HepG2 (cell line): ENCODE results near the gene ZWILCH. TPM values are rescaled to one million over a fixed set of nuclear protein-coding genes. Genes with fewer than 3 reads are reported as not detected.

Experiments
- CENPT ChIP-seq: sonication (generic); formaldehyde crosslinking; IDR thresholded peaks from 2 replicates; pipeline ENCODE4 v1.8.0; 2022; ENCODE audit warnings: low read depth, mild to moderate bottlenecking, moderate library complexity, missing genetic modification reagents
- EZH2 ChIP-seq: conservative IDR thresholded peaks from 2 replicates; pipeline ENCODE4 v1.6.1; 2012; ENCODE audit warnings: mild to moderate bottlenecking, low read depth, low read length, moderate library complexity
- FOXO4 ChIP-seq: sonication (generic); formaldehyde crosslinking; conservative IDR thresholded peaks from 2 replicates; pipeline ENCODE4 v1.8.1; 2023; ENCODE audit warnings: missing genetic modification reagents
- HNF1B ChIP-seq: sonication (generic); formaldehyde crosslinking; IDR thresholded peaks from 2 replicates; pipeline ENCODE4 v1.5.1; 2020; ENCODE audit warnings: mild to moderate bottlenecking, moderate library complexity, missing genetic modification reagents
- HNRNPLL ChIP-seq: fragments of 200-400 bp; formaldehyde crosslinking; IDR thresholded peaks from 2 replicates; pipeline ENCODE4 v1.6.1; 2017; ENCODE audit warnings: mild to moderate bottlenecking, low read depth, low read length; ENCODE audit not compliant: poor library complexity, severe bottlenecking
- KLF15 ChIP-seq: sonication (generic); formaldehyde crosslinking; IDR thresholded peaks from 2 replicates; pipeline ENCODE4 v1.8.1; 2023; ENCODE audit warnings: borderline replicate concordance, mild to moderate bottlenecking, inconsistent platforms, missing genetic modification reagents, mixed read lengths
- NFIC ChIP-seq: IDR thresholded peaks from 2 replicates; pipeline ENCODE4 v1.6.1; 2012; ENCODE audit warnings: mild to moderate bottlenecking, low read length, inconsistent platforms
- PCBP2 ChIP-seq: fragments of 200-400 bp; formaldehyde crosslinking; optimal IDR thresholded peaks from 2 replicates; pipeline ENCODE3; 2018; ENCODE audit warnings: low read length, low read depth; ENCODE audit not compliant: poor library complexity, severe bottlenecking
- REL ChIP-seq: sonication (generic); formaldehyde crosslinking; conservative IDR thresholded peaks from 2 replicates; pipeline ENCODE4 v1.8.0; 2022; ENCODE audit warnings: mild to moderate bottlenecking, missing genetic modification reagents, moderate library complexity
- RXRB ChIP-seq: IDR thresholded peaks from 2 replicates; pipeline ENCODE4 v1.6.1; 2016; ENCODE audit warnings: borderline replicate concordance, missing genetic modification reagents, missing compliant biosample characterization
- SAP130 ChIP-seq: IDR thresholded peaks from 2 replicates; pipeline ENCODE4 v1.6.1; 2016; ENCODE audit warnings: low read depth
- SOX13 ChIP-seq, 3 experiments: fragments of 450-650 bp in 1 of 3; sonication (generic) in 1 of 3; formaldehyde crosslinking in 1 of 3; IDR thresholded peaks in 2 of 3; conservative IDR thresholded peaks in 1 of 3; 2 replicates each; pipeline versions ENCODE4 v1.5.0 to v1.6.1; 2016 to 2020; ENCODE audit warnings: antibody characterized with exemption in 1 of 3, mild to moderate bottlenecking in 1 of 3, missing compliant biosample characterization in 1 of 3, missing genetic modification reagents in 1 of 3, moderate library complexity in 1 of 3
- ZFX ChIP-seq: sonication (generic); formaldehyde crosslinking; IDR thresholded peaks from 2 replicates; pipeline ENCODE4 v1.4.0; 2020; ENCODE audit warnings: mild to moderate bottlenecking, low read depth, missing genetic modification reagents, moderate library complexity
- ZNF17 ChIP-seq: sonication (generic); formaldehyde crosslinking; IDR thresholded peaks from 2 replicates; pipeline ENCODE4 v1.5.0; 2020; ENCODE audit warnings: mild to moderate bottlenecking, missing genetic modification reagents
- ZNF563 ChIP-seq: sonication (generic); formaldehyde crosslinking; IDR thresholded peaks from 2 replicates; pipeline ENCODE4 v1.8.0; 2022; ENCODE audit warnings: mild to moderate bottlenecking, moderate library complexity, missing genetic modification reagents
- ZSCAN31 ChIP-seq: sonication (generic); formaldehyde crosslinking; IDR thresholded peaks from 2 replicates; pipeline ENCODE4 v1.5.0; 2020; ENCODE audit warnings: low read depth, mild to moderate bottlenecking, missing genetic modification reagents
- polyA plus RNA-seq, 8 experiments: library from polyadenylated mRNA; depleted of rRNA in 3 of 8; stranded (reverse) in 7 of 8; unstranded in 1 of 8; fragments of >200 nt; fragmentation: Illumina TruSeq in 4 of 8; extraction: Trizol in 4 of 8; gene quantifications; 2 replicates each; pipeline versions ENCODE4 v1.2.1 to v1.2.3, GENCODE V29; 2011 to 2016; ENCODE audit warnings: low read depth in 4 of 8, missing spikeins in 1 of 8, mixed read lengths in 1 of 8; ENCODE audit not compliant: insufficient read depth in 1 of 8
- total RNA-seq, 5 experiments: library from RNA; depleted of rRNA; stranded (reverse); fragments of >200 nt; fragmentation: Illumina TruSeq; extraction: Trizol; gene quantifications; 2 replicates each; pipeline ENCODE4 v1.2.3, GENCODE V29; 2016; ENCODE audit warnings: low read depth in 1 of 5
- TF ChIP-seq, protein P1 (sequence below): sonication (generic); formaldehyde crosslinking; IDR thresholded peaks from 2 replicates; pipeline ENCODE4 v1.4.0; 2020; ENCODE audit warnings: mild to moderate bottlenecking, missing genetic modification reagents
- TF ChIP-seq, protein P2 (sequence below): sonication (generic); formaldehyde crosslinking; IDR thresholded peaks from 2 replicates; pipeline ENCODE4 v1.5.0; 2020; ENCODE audit warnings: mild to moderate bottlenecking, missing genetic modification reagents, moderate library complexity
- TF ChIP-seq, protein P3 (sequence below): sonication (generic); formaldehyde crosslinking; IDR thresholded peaks from 2 replicates; pipeline ENCODE4 v1.9.0; 2021; ENCODE audit warnings: missing genetic modification reagents, mild to moderate bottlenecking, borderline replicate concordance

Gene ZWILCH
- total and polyA plus RNA-seq, 2 of the 13 experiments (the other 11 are each of a cell fraction or from before 2014, with no cell fraction given), result 9.5 to 27.8 TPM

DNA sequence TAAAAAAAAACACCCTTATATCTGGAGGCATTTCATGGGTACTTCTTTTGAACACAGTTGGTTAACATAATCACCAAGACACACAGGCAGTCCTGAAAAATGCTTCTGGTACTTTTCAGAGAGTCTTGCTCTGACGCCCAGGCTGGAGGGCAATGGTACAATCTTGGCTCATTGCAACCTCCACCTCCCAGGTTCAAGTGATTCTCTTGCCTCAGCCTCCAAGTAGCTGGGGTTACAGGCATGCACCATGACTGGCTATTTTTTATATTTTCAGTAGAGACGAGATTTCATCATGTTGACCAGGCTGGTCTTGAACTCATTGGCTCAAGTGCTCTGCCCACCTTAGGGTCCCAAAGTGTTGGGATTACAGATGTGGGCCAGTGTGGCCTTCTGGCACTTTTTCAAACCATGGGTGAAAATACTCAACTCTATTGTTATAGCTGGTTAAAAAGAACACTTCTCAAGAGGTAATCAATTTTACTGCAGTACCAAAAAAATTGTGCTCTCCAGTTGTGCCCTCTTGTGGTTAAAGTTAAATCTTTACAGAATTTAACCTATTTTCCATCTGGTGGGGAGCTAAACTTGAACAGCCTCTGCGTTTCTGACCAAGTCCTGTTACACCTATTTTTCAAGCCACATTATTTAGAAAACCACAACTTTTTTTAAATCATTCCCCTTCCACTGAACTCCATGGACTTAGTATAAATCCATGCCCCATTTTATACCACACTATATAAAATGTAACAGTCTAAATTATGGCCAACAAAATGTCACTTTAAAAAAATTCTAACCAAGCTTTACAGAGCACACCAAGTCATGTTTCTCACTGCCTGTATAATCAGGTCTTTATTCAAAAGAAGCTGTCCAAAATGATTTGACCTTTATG lies 6.4 kb upstream of the ZWILCH start (continued):
- TF ChIP-seq, protein P1, sequence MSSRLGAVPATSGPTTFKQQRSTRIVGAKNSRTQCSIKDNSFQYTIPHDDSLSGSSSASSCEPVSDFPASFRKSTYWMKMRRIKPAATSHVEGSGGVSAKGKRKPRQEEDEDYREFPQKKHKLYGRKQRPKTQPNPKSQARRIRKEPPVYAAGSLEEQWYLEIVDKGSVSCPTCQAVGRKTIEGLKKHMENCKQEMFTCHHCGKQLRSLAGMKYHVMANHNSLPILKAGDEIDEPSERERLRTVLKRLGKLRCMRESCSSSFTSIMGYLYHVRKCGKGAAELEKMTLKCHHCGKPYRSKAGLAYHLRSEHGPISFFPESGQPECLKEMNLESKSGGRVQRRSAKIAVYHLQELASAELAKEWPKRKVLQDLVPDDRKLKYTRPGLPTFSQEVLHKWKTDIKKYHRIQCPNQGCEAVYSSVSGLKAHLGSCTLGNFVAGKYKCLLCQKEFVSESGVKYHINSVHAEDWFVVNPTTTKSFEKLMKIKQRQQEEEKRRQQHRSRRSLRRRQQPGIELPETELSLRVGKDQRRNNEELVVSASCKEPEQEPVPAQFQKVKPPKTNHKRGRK (CRISPR knock-in tag), result no peak
- TF ChIP-seq, protein P2, sequence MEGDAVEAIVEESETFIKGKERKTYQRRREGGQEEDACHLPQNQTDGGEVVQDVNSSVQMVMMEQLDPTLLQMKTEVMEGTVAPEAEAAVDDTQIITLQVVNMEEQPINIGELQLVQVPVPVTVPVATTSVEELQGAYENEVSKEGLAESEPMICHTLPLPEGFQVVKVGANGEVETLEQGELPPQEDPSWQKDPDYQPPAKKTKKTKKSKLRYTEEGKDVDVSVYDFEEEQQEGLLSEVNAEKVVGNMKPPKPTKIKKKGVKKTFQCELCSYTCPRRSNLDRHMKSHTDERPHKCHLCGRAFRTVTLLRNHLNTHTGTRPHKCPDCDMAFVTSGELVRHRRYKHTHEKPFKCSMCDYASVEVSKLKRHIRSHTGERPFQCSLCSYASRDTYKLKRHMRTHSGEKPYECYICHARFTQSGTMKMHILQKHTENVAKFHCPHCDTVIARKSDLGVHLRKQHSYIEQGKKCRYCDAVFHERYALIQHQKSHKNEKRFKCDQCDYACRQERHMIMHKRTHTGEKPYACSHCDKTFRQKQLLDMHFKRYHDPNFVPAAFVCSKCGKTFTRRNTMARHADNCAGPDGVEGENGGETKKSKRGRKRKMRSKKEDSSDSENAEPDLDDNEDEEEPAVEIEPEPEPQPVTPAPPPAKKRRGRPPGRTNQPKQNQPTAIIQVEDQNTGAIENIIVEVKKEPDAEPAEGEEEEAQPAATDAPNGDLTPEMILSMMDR (CRISPR knock-in tag), result peak; percentile 16; the same call in 1 of the 2 replicates
- TF ChIP-seq KLF15 (CRISPR knock-in tag) (no peak), HNF1B (no peak), SAP130 (CRISPR knock-in tag) (no peak), ZSCAN31 (CRISPR knock-in tag) (no peak), EZH2 (no peak), SOX13 (IDR thresholded peaks at IDR 0.05) (no peak), SOX13 (CRISPR knock-in tag; conservative IDR thresholded peaks at IDR 0.05 in 1 of 2, IDR thresholded peaks at IDR 0.05 in 1 of 2) (no peak), FOXO4 (CRISPR knock-in tag) (no peak), REL (CRISPR knock-in tag) (no peak), ZNF17 (CRISPR knock-in tag) (no peak), PCBP2 (no peak), HNRNPLL (no peak), ZNF563 (CRISPR knock-in tag) (no peak), CENPT (CRISPR knock-in tag) (no peak), RXRB (CRISPR knock-in tag) (no peak), ZFX (CRISPR knock-in tag) (no peak), NFIC (no peak)
- TF ChIP-seq, protein P3, sequence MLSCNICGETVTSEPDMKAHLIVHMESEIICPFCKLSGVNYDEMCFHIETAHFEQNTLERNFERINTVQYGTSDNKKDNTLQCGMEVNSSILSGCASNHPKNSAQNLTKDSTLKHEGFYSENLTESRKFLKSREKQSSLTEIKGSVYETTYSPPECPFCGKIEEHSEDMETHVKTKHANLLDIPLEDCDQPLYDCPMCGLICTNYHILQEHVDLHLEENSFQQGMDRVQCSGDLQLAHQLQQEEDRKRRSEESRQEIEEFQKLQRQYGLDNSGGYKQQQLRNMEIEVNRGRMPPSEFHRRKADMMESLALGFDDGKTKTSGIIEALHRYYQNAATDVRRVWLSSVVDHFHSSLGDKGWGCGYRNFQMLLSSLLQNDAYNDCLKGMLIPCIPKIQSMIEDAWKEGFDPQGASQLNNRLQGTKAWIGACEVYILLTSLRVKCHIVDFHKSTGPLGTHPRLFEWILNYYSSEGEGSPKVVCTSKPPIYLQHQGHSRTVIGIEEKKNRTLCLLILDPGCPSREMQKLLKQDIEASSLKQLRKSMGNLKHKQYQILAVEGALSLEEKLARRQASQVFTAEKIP (CRISPR knock-in tag), result no peak
